ENCODE data around the gene FSCN2. TPM values are rescaled to one million over a fixed set of nuclear protein-coding genes. Genes with fewer than 3 reads are reported as not detected.

The FSCN2 gene
- total RNA-seq, 1 experiment from 2014 or later = 2.9 TPM

DNA sequence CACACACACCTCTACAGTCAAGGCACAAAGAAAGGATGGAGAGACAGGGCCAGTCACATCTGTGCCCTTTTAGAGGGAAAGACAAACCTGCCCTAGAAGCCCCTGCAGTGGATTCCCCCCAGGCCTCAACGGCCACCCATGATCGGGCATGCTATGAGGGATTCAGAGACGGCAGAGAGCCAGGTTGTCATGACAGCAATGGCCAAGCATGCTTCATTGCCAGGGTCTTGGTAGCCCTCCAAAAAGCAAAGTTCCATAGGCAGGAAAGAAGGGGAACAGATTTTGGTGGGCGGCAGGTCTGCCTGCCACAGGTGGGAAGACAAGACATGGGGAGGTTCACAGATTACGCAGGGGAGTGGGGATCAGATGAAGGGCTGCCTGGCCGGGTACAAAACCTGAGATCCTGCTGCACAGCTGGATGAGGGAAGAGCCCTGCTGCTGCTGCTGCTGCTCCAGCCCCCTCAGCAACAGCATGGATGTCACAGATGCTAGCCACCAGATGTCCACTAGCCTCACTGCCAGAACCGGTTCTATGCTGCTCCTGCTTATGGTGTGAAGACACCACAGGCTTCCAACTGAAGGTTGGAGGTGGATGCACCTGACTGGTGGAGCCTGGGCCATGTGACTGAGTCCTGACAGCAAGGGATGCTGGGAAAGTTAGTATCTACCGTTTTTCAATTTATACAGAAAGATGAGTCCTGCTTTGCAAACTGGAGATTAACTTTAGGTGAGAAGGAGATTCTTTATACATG is 33.4 kb upstream of the FSCN2 start:
- no peaks in the 10 kb centered on the region for H3K36me3 ChIP-seq (ENCODE audit: control insufficient read depth, insufficient read depth, low read length)
- Mint-ChIP-seq H3K27me3 (ENCODE audit: insufficient read depth, unreplicated experiment) (no peaks in the 10 kb centered on the region), H3K4me3 (ENCODE audit: unreplicated experiment) (peak overlapping the region; percentile 52), H3K27ac (ENCODE audit: unreplicated experiment) (peak overlapping the region; percentile 28), H3K36me3 (ENCODE audit: insufficient read depth, unreplicated experiment) (peaks cover 5% of the 10 kb centered on the region), H3K9me3 (ENCODE audit: unreplicated experiment) (no peaks in the 10 kb centered on the region), H3K4me1 (ENCODE audit: low read depth, unreplicated experiment) (peaks cover 17% of the 10 kb centered on the region)
- no peak overlapping the region for H3K4me3 ChIP-seq (ENCODE audit: low read depth, low read length)
- TF ChIP-seq, protein P1, sequence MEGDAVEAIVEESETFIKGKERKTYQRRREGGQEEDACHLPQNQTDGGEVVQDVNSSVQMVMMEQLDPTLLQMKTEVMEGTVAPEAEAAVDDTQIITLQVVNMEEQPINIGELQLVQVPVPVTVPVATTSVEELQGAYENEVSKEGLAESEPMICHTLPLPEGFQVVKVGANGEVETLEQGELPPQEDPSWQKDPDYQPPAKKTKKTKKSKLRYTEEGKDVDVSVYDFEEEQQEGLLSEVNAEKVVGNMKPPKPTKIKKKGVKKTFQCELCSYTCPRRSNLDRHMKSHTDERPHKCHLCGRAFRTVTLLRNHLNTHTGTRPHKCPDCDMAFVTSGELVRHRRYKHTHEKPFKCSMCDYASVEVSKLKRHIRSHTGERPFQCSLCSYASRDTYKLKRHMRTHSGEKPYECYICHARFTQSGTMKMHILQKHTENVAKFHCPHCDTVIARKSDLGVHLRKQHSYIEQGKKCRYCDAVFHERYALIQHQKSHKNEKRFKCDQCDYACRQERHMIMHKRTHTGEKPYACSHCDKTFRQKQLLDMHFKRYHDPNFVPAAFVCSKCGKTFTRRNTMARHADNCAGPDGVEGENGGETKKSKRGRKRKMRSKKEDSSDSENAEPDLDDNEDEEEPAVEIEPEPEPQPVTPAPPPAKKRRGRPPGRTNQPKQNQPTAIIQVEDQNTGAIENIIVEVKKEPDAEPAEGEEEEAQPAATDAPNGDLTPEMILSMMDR (IDR thresholded peaks at IDR 0.05; ENCODE audit: insufficient read depth in 1 of 2, low read depth in 1 of 2, low read length in 1 of 2, severe bottlenecking in 1 of 2, unreplicated experiment in 1 of 2) = no peak
- CTCF ChIA-PET = interaction anchor here (0.7 kb wide), 1 partner anchor 109 kb away, joined by 5 read pairs; no protein-coding TSS in a partner anchor
- DNase-seq = peak; percentile 81 to 86
- intact Hi-C loops (cut with micrococcal nuclease; ENCODE audit: unreplicated experiment) = no loop called here
- no peaks in the 10 kb centered on the region for H3K27me3 ChIP-seq (replicated peaks; ENCODE audit: control insufficient read depth, insufficient read depth, low read length)
- no TSS peak for BruUV-seq (replicated peaks)
- POLR2A ChIA-PET = interaction anchor here (0.7 kb wide), 1 partner anchor 174 kb away, joined by 7 read pairs; no protein-coding TSS in a partner anchor
- H3K4me1 ChIP-seq = peaks cover 12% of the 10 kb centered on the region
- no peaks in the 10 kb centered on the region for H3K9me3 ChIP-seq

DNA sequence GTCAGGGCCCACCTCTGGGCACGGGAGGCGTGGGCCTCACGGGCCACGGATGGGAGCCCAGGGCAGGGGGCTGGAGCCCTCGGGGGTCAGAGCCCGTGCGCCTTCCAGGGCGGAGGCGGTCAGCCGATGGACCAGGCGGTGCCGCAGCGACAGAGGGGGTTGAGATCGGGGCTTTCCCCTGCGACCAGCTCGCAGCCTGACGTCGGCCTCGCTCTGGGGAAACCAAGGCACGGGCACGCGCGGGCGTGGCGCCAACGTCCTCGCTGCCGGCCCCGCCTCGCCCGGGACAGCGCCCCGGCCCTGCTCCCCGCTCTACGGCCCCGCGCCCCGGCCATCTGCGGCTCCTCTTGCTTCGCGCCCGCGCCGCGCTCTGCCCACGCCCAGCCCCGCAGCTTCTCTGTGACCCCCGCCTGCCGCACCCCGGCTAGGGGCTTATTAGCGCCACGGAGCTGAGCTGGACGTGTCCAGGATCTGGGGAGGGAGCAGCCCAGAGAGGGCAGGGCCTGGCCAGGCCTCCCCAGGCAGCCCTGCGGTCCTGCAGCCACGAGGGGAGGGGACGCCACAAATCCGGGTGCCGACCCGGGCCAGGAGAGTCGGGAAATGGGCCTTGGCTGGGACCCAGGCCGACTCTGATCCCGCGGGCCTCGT is 29.1 kb upstream of the FSCN2 start:
- peaks cover 14% of the 10 kb centered on the region for H3K4me1 ChIP-seq
- Mint-ChIP-seq H3K36me3 (ENCODE audit: insufficient read depth, unreplicated experiment) (peaks cover 20% of the 10 kb centered on the region), H3K4me3 (ENCODE audit: unreplicated experiment) (no peak overlapping the region), H3K27me3 (ENCODE audit: insufficient read depth, unreplicated experiment) (no peaks in the 10 kb centered on the region), H3K9me3 (ENCODE audit: unreplicated experiment) (no peaks in the 10 kb centered on the region), H3K27ac (ENCODE audit: unreplicated experiment) (no peak overlapping the region), H3K4me1 (ENCODE audit: low read depth, unreplicated experiment) (peaks cover 16% of the 10 kb centered on the region)
- no peaks in the 10 kb centered on the region for H3K27me3 ChIP-seq (replicated peaks; ENCODE audit: control insufficient read depth, insufficient read depth, low read length)
- H3K4me3 ChIP-seq (ENCODE audit: low read depth, low read length) = no peak overlapping the region
- intact Hi-C loops (cut with micrococcal nuclease; ENCODE audit: unreplicated experiment) = no loop called here
- POLR2A ChIA-PET = no interaction called here
- H3K9me3 ChIP-seq = no peaks in the 10 kb centered on the region
- BruUV-seq (replicated peaks) = no TSS peak
- CTCF ChIA-PET = interaction anchor here (0.6 to 1.4 kb wide), 3 partner anchors 22 to 203 kb away, joined by 3 to 5 read pairs (median 3); no protein-coding TSS in a partner anchor
- H3K36me3 ChIP-seq (ENCODE audit: control insufficient read depth, insufficient read depth, low read length) = no peaks in the 10 kb centered on the region
- DNase-seq = no peak
- TF ChIP-seq, protein P1 (IDR thresholded peaks at IDR 0.05; ENCODE audit: insufficient read depth in 1 of 2, low read depth in 1 of 2, low read length in 1 of 2, severe bottlenecking in 1 of 2, unreplicated experiment in 1 of 2) = no peak

DNA sequence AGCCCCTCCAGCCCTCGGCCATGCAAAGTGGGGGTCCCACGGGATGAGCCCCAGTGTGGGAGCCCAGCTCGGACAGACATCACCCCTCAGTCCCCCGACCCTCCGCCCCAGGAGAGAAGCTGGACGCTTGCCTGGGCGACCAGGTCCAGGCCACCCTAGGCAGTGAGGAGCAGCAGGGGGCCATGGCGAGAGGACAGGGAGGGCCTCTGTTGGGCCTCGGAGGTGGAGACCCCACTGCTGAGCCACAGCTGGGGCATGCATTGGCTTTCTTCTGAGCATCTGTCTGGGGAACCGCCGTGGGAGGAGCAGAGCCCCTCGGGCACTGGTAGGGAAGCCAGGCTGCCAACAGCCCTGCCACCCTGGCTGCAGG is 28.6 kb upstream of the FSCN2 start:
- peaks cover 14% of the 10 kb centered on the region for H3K4me1 ChIP-seq
- ChIA-PET CTCF (interaction anchor here (0.6 to 1.4 kb wide), 3 partner anchors 15 to 59 kb away, joined by 3 to 5 read pairs (median 3); no protein-coding TSS in a partner anchor), POLR2A (interaction anchor here (0.9 to 1.4 kb wide), 3 partner anchors 8 to 14 kb away, joined by 5 to 8 read pairs (median 8); partner anchors contain the start of gene ACTG1)
- Mint-ChIP-seq H3K4me3 (ENCODE audit: unreplicated experiment) (no peak overlapping the region), H3K36me3 (ENCODE audit: insufficient read depth, unreplicated experiment) (peaks cover 22% of the 10 kb centered on the region), H3K9me3 (ENCODE audit: unreplicated experiment) (no peaks in the 10 kb centered on the region), H3K4me1 (ENCODE audit: low read depth, unreplicated experiment) (peaks cover 13% of the 10 kb centered on the region), H3K27ac (ENCODE audit: unreplicated experiment) (peak overlapping the region; percentile 70), H3K27me3 (ENCODE audit: insufficient read depth, unreplicated experiment) (no peaks in the 10 kb centered on the region)
- TF ChIP-seq, protein P1 (IDR thresholded peaks at IDR 0.05; ENCODE audit: insufficient read depth in 1 of 2, low read depth in 1 of 2, low read length in 1 of 2, severe bottlenecking in 1 of 2, unreplicated experiment in 1 of 2) = no peak
- no peaks in the 10 kb centered on the region for H3K36me3 ChIP-seq (ENCODE audit: control insufficient read depth, insufficient read depth, low read length)
- DNase-seq = no peak
- no TSS peak for BruUV-seq (replicated peaks)
- no peaks in the 10 kb centered on the region for H3K9me3 ChIP-seq
- no peaks in the 10 kb centered on the region for H3K27me3 ChIP-seq (replicated peaks; ENCODE audit: control insufficient read depth, insufficient read depth, low read length)
- H3K4me3 ChIP-seq (ENCODE audit: low read depth, low read length) = no peak overlapping the region
- intact Hi-C loops (cut with micrococcal nuclease; ENCODE audit: unreplicated experiment) = no loop called here
